GM21515 (cell line): Measurements from ENCODE around the gene CREB3.

Source experiments
- ATAC-seq: cut with Tn5 transposase; IDR thresholded peaks from one replicate; pipeline ENCODE4 v1.9.1; 2021; ENCODE audit not compliant: unreplicated experiment

Gene CREB3

DNA sequence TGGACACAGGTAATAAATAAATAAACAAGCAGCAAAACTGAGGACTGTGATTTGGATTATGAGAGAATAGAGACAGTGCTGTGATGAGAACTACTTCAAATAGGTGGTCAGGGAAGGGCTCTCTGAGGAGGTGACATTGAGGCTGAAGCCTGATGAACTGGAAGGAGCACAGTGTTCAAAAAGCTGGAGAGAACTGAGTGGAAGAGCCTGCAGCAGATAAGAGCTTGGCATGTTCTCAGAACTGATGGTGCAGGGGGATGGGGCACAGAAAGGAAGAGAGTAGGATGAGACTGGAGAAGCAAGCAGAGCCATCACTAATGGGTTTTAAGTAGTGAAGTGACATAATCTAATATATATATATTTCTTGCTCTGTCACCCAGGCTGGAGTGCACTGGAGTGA lies 31.5 kb upstream of the CREB3 start:
- ATAC-seq, result no peak

- no peak for ATAC-seq
These were observed 29.8 kb upstream of the CREB3 start for GRCh38 chr9:35702696-35703095.

DNA sequence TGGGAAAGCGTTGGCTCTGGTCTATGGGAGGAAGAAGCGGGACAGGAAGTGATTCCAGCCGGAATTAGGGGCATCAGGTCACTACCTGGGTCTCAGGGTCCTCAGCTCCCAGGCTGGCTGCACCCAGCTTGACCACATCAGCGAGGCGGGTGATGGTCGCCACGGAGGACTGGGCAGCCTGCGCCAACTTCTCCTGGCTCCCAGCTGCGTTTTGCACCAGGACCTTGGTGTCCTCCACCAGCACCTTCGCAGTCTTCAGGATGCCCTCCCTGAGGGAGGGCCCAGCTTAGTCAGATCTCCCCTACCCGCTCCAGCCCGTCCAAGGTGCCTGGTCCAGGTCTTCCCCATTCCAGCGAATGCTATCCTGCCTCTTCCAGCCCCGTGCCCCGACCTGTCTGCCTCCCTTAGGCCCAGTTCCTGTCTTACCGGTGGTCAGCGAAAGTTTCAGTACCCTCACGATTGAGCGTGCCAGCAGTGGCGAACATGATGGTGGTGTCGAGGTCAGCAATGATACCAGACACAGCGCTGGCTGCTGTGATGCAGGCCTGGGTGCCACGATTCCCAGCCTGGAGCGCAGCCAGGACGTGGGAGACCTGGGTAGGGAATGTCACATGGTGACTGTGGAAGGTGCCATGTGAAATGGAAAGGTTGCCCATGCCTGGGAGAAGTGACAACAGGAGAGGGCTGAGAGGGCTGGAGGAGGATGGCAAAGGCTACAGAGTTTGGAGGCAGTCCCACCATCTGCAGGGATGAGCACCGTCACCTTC lies 28.4 kb upstream of the CREB3 start:
- ATAC-seq, result no peak

DNA sequence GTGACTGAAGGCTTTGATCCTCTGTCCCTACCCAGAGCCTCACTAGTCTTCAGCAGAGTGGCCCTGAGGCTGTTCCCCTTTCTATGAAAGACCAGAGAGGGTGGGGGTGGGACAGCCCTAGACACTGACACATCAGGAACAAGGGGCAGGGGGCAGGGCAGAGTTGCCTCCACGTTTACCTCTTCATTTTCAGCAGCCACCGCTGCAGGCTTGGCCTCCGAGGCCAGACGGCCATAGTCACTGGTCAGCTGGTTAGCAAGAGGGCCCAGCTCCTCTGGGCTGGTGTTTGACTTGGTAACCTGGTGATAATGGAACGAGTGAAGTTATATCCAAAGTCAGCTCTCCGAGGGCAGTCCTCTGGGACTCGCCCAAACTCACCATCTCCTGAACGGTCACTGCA lies 27.1 kb upstream of the CREB3 start:
- ATAC-seq, result no peak

DNA sequence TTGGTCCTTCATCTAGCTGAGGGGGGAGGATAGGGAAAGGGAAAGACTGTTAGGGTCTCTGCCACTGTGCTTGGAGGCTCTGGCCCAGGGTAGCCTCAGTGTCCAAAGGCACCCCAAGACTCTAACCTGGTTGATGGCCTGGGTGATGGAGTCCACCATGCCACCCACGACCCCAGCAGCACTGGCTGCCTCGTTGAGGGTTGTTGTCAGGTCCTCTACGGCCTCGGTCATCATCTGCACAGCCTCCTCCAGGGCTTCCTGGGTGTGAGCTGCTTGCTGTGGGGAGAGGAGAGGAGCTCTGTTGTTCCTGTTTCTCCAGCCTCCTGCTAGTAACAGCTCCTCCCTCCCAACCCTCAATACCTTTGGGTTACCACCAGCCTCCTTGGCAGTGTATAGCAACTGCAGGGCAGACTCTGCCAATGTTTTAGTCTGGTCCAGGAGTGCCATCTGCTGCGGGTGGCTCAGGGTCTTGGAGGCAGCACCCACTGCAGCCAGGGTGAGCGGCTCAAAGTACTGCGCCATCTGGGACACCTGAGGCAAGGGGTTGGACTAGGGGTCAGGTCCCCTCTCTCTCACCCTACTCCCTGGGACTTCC lies 26.5 kb upstream of the CREB3 start:
- no peak for ATAC-seq

DNA sequence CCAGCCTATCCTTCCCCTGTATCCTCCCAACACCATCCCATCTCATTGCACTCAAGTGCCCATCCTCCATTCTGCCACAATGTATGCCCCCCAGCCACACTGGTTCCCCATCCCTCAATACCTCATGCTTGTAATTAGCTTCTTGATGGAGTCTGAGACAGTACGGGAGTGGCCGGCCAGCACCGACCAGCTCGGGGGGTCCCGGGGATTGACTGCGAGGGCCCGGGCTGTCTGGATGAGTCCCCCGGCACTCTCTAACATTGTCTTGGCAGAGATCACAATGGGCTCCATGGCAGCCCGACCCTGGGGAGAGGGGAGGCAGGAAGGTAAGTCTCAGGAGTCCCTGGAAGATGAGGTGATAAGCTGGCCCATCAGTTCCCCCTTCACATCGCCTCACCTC lies 25.5 kb upstream of the CREB3 start:
- no peak for ATAC-seq

- no peak for ATAC-seq
These were observed 24.3 kb upstream of the CREB3 start for GRCh38 chr9:35708146-35708545.

DNA sequence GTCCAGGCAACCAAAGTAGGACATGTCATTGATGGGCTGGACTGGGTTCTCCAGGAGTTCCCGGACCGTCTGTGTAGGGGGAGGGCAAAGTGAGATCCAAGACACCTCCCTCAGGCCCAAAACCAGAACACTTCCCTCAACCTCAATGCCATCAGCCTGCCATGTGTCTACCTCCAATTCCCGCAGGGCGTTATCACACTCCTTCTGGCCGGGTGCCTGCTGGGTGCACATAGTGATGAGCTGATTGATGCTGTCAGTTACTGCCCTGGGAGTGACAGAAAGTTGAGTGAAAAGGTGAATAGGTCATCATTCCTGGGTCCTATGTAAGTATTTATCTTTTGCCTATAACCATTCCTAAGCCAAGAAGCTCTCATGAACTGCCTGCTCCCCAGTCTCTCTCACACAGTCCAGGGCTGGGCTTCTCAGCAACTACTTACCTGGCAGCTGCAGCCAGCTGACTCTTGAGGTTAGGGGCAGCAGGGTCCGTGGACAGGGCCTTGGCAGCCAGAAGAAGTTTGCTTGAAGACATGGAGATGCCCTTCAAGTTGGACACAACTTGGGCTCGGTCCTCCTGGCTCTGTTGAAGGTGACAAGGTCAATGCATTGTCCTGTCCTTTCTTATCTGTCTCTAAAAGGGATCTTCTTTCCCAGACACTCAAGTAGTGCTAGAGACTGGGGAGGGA lies 21.5 kb upstream of the CREB3 start:
- no peak for ATAC-seq

GRCh38 chr9:35711501-35712428 lies 20.7 kb upstream of the CREB3 start:
- ATAC-seq, result no peak

DNA sequence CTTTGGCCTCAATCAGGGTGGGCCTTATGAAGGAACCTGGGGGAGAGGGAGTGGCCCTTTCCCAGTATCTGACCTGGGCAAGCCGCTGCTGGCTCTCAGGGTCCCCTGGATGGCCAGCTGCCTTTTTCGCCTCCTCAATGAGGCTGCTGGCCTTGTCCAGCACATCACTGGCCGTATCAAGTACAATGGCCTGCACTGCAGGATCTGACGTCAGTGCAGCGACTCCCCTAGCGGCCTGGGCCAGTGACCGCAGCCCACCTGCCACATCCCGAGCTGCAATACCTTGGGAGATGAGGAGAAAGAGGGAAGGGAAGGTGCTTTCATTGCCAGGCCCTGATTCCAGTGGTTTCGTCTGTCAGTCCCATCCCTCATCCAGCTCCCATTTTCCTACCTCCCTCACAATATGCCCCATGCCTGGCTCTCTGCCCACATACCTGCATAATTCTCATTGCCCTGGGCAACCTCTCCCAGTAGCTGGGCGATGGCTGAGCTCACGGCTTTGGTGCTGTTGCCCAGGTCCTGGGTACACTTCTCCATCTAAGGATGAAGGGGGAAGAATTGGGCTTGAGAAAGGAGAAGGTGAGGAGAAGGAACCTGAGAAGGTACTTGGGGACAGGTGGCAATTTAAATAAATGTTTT lies 19.6 kb upstream of the CREB3 start:
- ATAC-seq, result no peak

GRCh38 chr9:35713578-35713977 lies 18.9 kb upstream of the CREB3 start:
- no peak for ATAC-seq

- no peak for ATAC-seq
These were observed 18.3 kb upstream of the CREB3 start for GRCh38 chr9:35714123-35714522.

DNA sequence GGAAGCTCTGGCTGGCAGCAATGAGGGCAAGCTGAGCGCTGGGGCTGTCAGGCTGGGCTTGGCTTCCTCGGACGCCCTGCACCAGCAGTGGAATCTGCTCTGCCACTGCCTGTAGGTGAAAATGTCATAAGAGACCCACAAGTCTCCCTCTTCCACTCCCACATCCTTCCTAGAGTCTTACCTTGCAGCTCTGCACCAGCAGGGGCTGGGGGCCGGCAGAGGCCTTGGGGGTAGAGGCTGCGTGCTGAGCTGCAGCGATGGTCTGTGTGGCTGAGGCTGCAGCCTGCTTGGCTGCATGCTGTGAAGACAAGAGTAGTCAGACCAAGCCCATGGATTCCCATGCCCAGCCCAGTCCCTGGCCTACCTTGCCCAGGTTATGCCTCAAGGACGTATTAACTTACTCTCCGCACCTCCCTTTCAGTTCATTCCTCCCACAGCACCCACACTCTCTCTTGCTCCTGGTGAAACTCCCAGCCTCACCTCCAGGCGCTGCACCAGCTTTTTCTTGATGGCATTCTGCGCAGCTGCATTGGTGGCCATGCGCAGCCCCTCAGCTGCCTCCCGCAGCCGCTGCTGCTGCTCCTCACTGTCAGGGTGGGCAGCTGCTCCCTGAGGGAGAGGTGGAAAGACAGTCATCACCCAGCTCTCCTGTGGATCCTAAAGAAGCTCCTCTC lies 17.8 kb upstream of the CREB3 start:
- ATAC-seq, result no peak

DNA sequence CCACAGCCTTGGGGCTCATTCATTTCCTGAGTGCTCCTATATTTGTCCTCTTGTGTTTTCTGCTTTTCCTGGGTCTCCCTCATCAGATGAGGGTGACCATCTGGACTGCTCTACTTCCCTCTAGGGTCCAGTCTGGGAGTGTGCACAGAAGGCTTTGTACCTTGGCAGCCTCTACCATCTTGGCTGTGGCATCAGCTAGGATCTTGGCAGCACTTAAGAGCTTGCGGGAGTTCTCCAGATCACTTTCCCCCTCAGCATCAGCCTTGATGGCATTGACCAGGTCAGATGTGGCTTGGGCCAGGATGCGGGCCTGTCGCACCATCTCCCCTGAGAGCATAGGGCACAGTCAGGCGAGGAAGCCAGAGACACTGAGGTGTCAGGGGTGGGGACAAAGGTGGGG lies 16.2 kb upstream of the CREB3 start:
- ATAC-seq, result no peak

GRCh38 chr9:35717132-35717870 lies 15.2 kb upstream of the CREB3 start:
- no peak for ATAC-seq

GRCh38 chr9:35718721-35719511 lies 13.6 kb upstream of the CREB3 start:
- ATAC-seq, result no peak

DNA sequence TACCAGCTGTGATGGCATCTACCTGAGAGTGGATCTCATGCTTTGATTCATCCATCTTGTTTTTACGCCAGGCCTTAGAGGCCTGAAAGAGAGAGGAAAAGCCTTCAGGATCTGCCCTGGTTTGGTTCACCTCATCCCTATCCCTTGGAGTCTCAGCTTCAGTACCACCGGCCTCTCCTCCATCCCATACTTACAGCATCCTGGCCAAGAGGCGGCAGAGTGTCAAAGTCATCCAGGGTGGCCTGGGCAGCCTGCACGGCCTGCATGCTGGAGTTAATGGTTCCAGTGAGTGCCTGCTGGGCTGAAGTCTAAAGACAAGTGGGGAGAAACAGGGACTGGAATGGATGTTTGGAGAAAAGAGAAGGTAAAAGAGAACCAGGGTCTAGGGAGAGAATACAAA lies 12.9 kb upstream of the CREB3 start:
- ATAC-seq, result no peak

- no peak for ATAC-seq
These were observed 9.0 kb upstream of the CREB3 start for GRCh38 chr9:35723426-35723825.

DNA sequence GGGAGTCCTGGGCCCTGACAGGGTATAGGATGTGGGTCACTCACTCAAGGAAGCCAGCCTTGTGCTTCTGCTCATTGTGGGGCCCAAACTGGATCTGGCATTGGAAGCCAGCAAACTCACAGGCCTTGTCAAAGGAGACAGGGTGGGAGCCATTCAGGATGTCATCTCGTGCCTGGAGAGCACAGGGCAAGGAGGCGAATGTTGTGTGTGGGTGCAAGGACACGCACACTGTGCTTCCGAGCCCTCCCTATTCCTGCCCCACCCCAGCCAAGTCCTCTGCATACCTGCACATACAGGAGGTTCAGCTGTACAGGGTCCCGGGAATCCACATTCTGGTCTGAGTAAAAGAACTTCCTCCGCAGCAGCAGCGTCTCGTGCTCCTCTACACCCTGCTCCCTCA lies 8.6 kb upstream of the CREB3 start:
- ATAC-seq, result no peak
